ENCODE data around the gene GNA12.

The GNA12 gene

GRCh38 chr7:2825559-2826227 is 18.4 kb downstream of the GNA12 start:
- Histone ChIP-seq H3K9me3 (ENCODE audit: control insufficient read depth in 1 of 2, low read length in 2 of 2) (no peaks in the 10 kb centered on the region), H3K4me3 (ENCODE audit: low read depth in 1 of 2, low read length in 2 of 2) (no peak overlapping the region), H3K27ac (ENCODE audit: low read depth, low read length) (no peak overlapping the region), H3K4me1 (ENCODE audit: control insufficient read depth in 1 of 2, insufficient read depth in 2 of 2, low read length in 2 of 2) (peaks cover 3 to 4% of the 10 kb centered on the region in 2 donors), H3K36me3 (ENCODE audit: control insufficient read depth in 1 of 2, insufficient read depth in 2 of 2, low read length in 2 of 2) (no peaks in the 10 kb centered on the region), H3K27me3 (ENCODE audit: control insufficient read depth in 1 of 2, insufficient read depth in 2 of 2, low read length in 2 of 2) (no peaks in the 10 kb centered on the region), H3K9ac (ENCODE audit: low read depth in 1 of 2, low read length in 2 of 2) (no peak overlapping the region)

GRCh38 chr7:2824678-2825461 is 19.2 kb downstream of the GNA12 start:
- peaks cover 3 to 4% of the 10 kb centered on the region in 2 donors for H3K4me1 ChIP-seq (ENCODE audit: control insufficient read depth in 1 of 2, insufficient read depth in 2 of 2, low read length in 2 of 2)
- H3K27me3 ChIP-seq (ENCODE audit: control insufficient read depth in 1 of 2, insufficient read depth in 2 of 2, low read length in 2 of 2), result no peaks in the 10 kb centered on the region
- no peaks in the 10 kb centered on the region for H3K36me3 ChIP-seq (ENCODE audit: control insufficient read depth in 1 of 2, insufficient read depth in 2 of 2, low read length in 2 of 2)
- no peaks in the 10 kb centered on the region for H3K9me3 ChIP-seq (ENCODE audit: control insufficient read depth in 1 of 2, low read length in 2 of 2)
- H3K4me3 ChIP-seq (ENCODE audit: low read depth in 1 of 2, low read length in 2 of 2), result no peak overlapping the region
- no peak overlapping the region for H3K9ac ChIP-seq (ENCODE audit: low read depth in 1 of 2, low read length in 2 of 2)
- peak overlapping the region; percentile 5 for H3K27ac ChIP-seq (ENCODE audit: low read depth, low read length)

- Histone ChIP-seq H3K4me3 (ENCODE audit: low read depth in 1 of 2, low read length in 2 of 2) (no peak overlapping the region), H3K9me3 (ENCODE audit: control insufficient read depth in 1 of 2, low read length in 2 of 2) (no peaks in the 10 kb centered on the region), H3K27me3 (ENCODE audit: control insufficient read depth in 1 of 2, insufficient read depth in 2 of 2, low read length in 2 of 2) (no peaks in the 10 kb centered on the region), H3K27ac (ENCODE audit: low read depth, low read length) (no peak overlapping the region), H3K9ac (ENCODE audit: low read depth in 1 of 2, low read length in 2 of 2) (no peak overlapping the region), H3K4me1 (ENCODE audit: control insufficient read depth in 1 of 2, insufficient read depth in 2 of 2, low read length in 2 of 2) (peaks cover 3 to 4% of the 10 kb centered on the region in 2 donors), H3K36me3 (ENCODE audit: control insufficient read depth in 1 of 2, insufficient read depth in 2 of 2, low read length in 2 of 2) (no peaks in the 10 kb centered on the region)
These were observed 20.0 kb downstream of the GNA12 start for GRCh38 chr7:2824026-2824677.

GRCh38 chr7:2823130-2823529 is 21.0 kb downstream of the GNA12 start:
- Histone ChIP-seq H3K27ac (ENCODE audit: low read depth, low read length) (no peak overlapping the region), H3K36me3 (ENCODE audit: control insufficient read depth in 1 of 2, insufficient read depth in 2 of 2, low read length in 2 of 2) (peaks cover 0 to 2% of the 10 kb centered on the region in 2 donors), H3K4me1 (ENCODE audit: control insufficient read depth in 1 of 2, insufficient read depth in 2 of 2, low read length in 2 of 2) (peaks cover 3 to 4% of the 10 kb centered on the region in 2 donors), H3K9ac (ENCODE audit: low read depth in 1 of 2, low read length in 2 of 2) (no peak overlapping the region), H3K9me3 (ENCODE audit: control insufficient read depth in 1 of 2, low read length in 2 of 2) (no peaks in the 10 kb centered on the region), H3K27me3 (ENCODE audit: control insufficient read depth in 1 of 2, insufficient read depth in 2 of 2, low read length in 2 of 2) (no peaks in the 10 kb centered on the region), H3K4me3 (ENCODE audit: low read depth in 1 of 2, low read length in 2 of 2) (no peak overlapping the region)

- H3K27ac ChIP-seq (ENCODE audit: low read depth, low read length), result no peak overlapping the region
- H3K4me1 ChIP-seq (ENCODE audit: control insufficient read depth in 1 of 2, insufficient read depth in 2 of 2, low read length in 2 of 2), result peaks cover 3 to 4% of the 10 kb centered on the region in 2 donors
These were observed 22.1 kb downstream of the GNA12 start for GRCh38 chr7:2821842-2822507.

GRCh38 chr7:2821161-2821841 is 22.8 kb downstream of the GNA12 start:
- Histone ChIP-seq H3K36me3 (ENCODE audit: control insufficient read depth in 1 of 2, insufficient read depth in 2 of 2, low read length in 2 of 2) (peaks cover 0 to 2% of the 10 kb centered on the region in 2 donors), H3K4me1 (ENCODE audit: control insufficient read depth in 1 of 2, insufficient read depth in 2 of 2, low read length in 2 of 2) (peaks cover 3 to 4% of the 10 kb centered on the region in 2 donors), H3K27me3 (ENCODE audit: control insufficient read depth in 1 of 2, insufficient read depth in 2 of 2, low read length in 2 of 2) (no peaks in the 10 kb centered on the region), H3K9ac (ENCODE audit: low read depth in 1 of 2, low read length in 2 of 2) (no peak overlapping the region), H3K9me3 (ENCODE audit: control insufficient read depth in 1 of 2, low read length in 2 of 2) (no peaks in the 10 kb centered on the region), H3K4me3 (ENCODE audit: low read depth in 1 of 2, low read length in 2 of 2) (no peak overlapping the region), H3K27ac (ENCODE audit: low read depth, low read length) (no peak overlapping the region)

More at GRCh38 chr7:2821842-2822507, 22.1 kb downstream of the GNA12 start:
- no peak overlapping the region for H3K9ac ChIP-seq (ENCODE audit: low read depth in 1 of 2, low read length in 2 of 2)
- no peaks in the 10 kb centered on the region for H3K27me3 ChIP-seq (ENCODE audit: control insufficient read depth in 1 of 2, insufficient read depth in 2 of 2, low read length in 2 of 2)
- H3K36me3 ChIP-seq (ENCODE audit: control insufficient read depth in 1 of 2, insufficient read depth in 2 of 2, low read length in 2 of 2), result peaks cover 0 to 2% of the 10 kb centered on the region in 2 donors
- H3K9me3 ChIP-seq (ENCODE audit: control insufficient read depth in 1 of 2, low read length in 2 of 2), result no peaks in the 10 kb centered on the region
- no peak overlapping the region for H3K4me3 ChIP-seq (ENCODE audit: low read depth in 1 of 2, low read length in 2 of 2)

- Histone ChIP-seq H3K4me1 (ENCODE audit: control insufficient read depth in 1 of 2, insufficient read depth in 2 of 2, low read length in 2 of 2) (peaks cover 3 to 4% of the 10 kb centered on the region in 2 donors), H3K36me3 (ENCODE audit: control insufficient read depth in 1 of 2, insufficient read depth in 2 of 2, low read length in 2 of 2) (peaks cover 0 to 2% of the 10 kb centered on the region in 2 donors), H3K4me3 (ENCODE audit: low read depth in 1 of 2, low read length in 2 of 2) (no peak overlapping the region), H3K9ac (ENCODE audit: low read depth in 1 of 2, low read length in 2 of 2) (no peak overlapping the region), H3K9me3 (ENCODE audit: control insufficient read depth in 1 of 2, low read length in 2 of 2) (no peaks in the 10 kb centered on the region), H3K27me3 (ENCODE audit: control insufficient read depth in 1 of 2, insufficient read depth in 2 of 2, low read length in 2 of 2) (no peaks in the 10 kb centered on the region), H3K27ac (ENCODE audit: low read depth, low read length) (no peak overlapping the region)
These were observed 23.6 kb downstream of the GNA12 start for GRCh38 chr7:2820508-2820934.

GRCh38 chr7:2819954-2820397 is 24.1 kb downstream of the GNA12 start:
- H3K4me1 ChIP-seq (ENCODE audit: control insufficient read depth in 1 of 2, insufficient read depth in 2 of 2, low read length in 2 of 2), result peaks cover 3% of the 10 kb centered on the region in 2 donors
- H3K27me3 ChIP-seq (ENCODE audit: control insufficient read depth in 1 of 2, insufficient read depth in 2 of 2, low read length in 2 of 2), result no peaks in the 10 kb centered on the region
- H3K36me3 ChIP-seq (ENCODE audit: control insufficient read depth in 1 of 2, insufficient read depth in 2 of 2, low read length in 2 of 2), result peaks cover 0 to 2% of the 10 kb centered on the region in 2 donors
- no peak overlapping the region for H3K9ac ChIP-seq (ENCODE audit: low read depth in 1 of 2, low read length in 2 of 2)
- no peaks in the 10 kb centered on the region for H3K9me3 ChIP-seq (ENCODE audit: control insufficient read depth in 1 of 2, low read length in 2 of 2)
- H3K27ac ChIP-seq (ENCODE audit: low read depth, low read length), result no peak overlapping the region
- no peak overlapping the region for H3K4me3 ChIP-seq (ENCODE audit: low read depth in 1 of 2, low read length in 2 of 2)

- Histone ChIP-seq H3K4me1 (ENCODE audit: control insufficient read depth in 1 of 2, insufficient read depth in 2 of 2, low read length in 2 of 2) (peaks cover 0 to 3% of the 10 kb centered on the region in 2 donors), H3K9ac (ENCODE audit: low read depth in 1 of 2, low read length in 2 of 2) (no peak overlapping the region), H3K27me3 (ENCODE audit: control insufficient read depth in 1 of 2, insufficient read depth in 2 of 2, low read length in 2 of 2) (no peaks in the 10 kb centered on the region), H3K27ac (ENCODE audit: low read depth, low read length) (no peak overlapping the region), H3K36me3 (ENCODE audit: control insufficient read depth in 1 of 2, insufficient read depth in 2 of 2, low read length in 2 of 2) (peaks cover 0 to 2% of the 10 kb centered on the region in 2 donors), H3K9me3 (ENCODE audit: control insufficient read depth in 1 of 2, low read length in 2 of 2) (no peaks in the 10 kb centered on the region), H3K4me3 (ENCODE audit: low read depth in 1 of 2, low read length in 2 of 2) (no peak overlapping the region)
These were observed 24.8 kb downstream of the GNA12 start for GRCh38 chr7:2819161-2819953.

Measured in duodenal mucosa (tissue), 2 donors.